K562 (cell line): ENCODE measurements around the gene FHIP1B.

Source experiments
- AFF4 ChIP-seq: sonication (generic); formaldehyde crosslinking; IDR thresholded peaks from 2 replicates; pipeline ENCODE4 v1.8.0; 2023; ENCODE audit warnings: mild to moderate bottlenecking, missing genetic modification reagents
- CTCF ChIP-seq, 3 experiments: IDR thresholded peaks in 2 of 3; conservative IDR thresholded peaks in 1 of 3; 2 replicates each; pipeline ENCODE4 v1.5.1; 2011 to 2012; ENCODE audit warnings: low read length in 3 of 3, mild to moderate bottlenecking in 3 of 3, control low read depth in 2 of 3, improper control_type of control experiment in 1 of 3, inconsistent platforms in 1 of 3, low read depth in 1 of 3, mixed read lengths in 1 of 3, moderate library complexity in 1 of 3; ENCODE audit not compliant: insufficient read depth in 2 of 3
- EHMT2 ChIP-seq: fragments of 450-650 bp; IDR thresholded peaks from 2 replicates; pipeline ENCODE4 v1.6.1; 2018; ENCODE audit warnings: antibody characterized with exemption
- EP300 ChIP-seq: IDR thresholded peaks from 2 replicates; pipeline ENCODE4 v1.6.1; 2012; ENCODE audit warnings: low read length, improper control_type of control experiment
- KDM1A ChIP-seq, 2 experiments: fragments of 450-650 bp; IDR thresholded peaks; 2 replicates each; pipeline ENCODE4 v1.6.1; 2016; ENCODE audit warnings: mild to moderate bottlenecking in 2 of 2
- MAFK ChIP-seq: IDR thresholded peaks from 2 replicates; pipeline ENCODE4 v1.6.1; 2011; ENCODE audit warnings: low read length, improper control_type of control experiment
- MTA1 ChIP-seq: fragments of 450-650 bp; IDR thresholded peaks from 2 replicates; pipeline ENCODE4 v1.6.1; 2017; ENCODE audit warnings: borderline replicate concordance
- NR2C2 ChIP-seq, 2 experiments: fragments of 200-800 bp in 1 of 2; sonication (Bioruptor generic) in 1 of 2; sonication (generic) in 1 of 2; formaldehyde crosslinking in 1 of 2; IDR thresholded peaks; 2 replicates each; pipeline versions ENCODE4 v1.6.1 to v1.8.0; 2016 to 2022; ENCODE audit warnings: mild to moderate bottlenecking in 1 of 2, missing compliant biosample characterization in 1 of 2, missing genetic modification characterization in 1 of 2, missing genetic modification reagents in 1 of 2
- POLR2B ChIP-seq: fragments of 450-650 bp; IDR thresholded peaks from 2 replicates; pipeline ENCODE4 v1.6.1; 2018; ENCODE audit warnings: low read depth; ENCODE audit not compliant: partially characterized antibody
- TAF1 ChIP-seq: IDR thresholded peaks from 2 replicates; pipeline ENCODE4 v1.6.1; 2011; ENCODE audit warnings: mild to moderate bottlenecking, low read length, moderate library complexity; ENCODE audit not compliant: insufficient read depth, control insufficient read depth, severe bottlenecking; ENCODE audit errors: extremely low read depth
- ZNF311 ChIP-seq: fragments of 250-450 bp; sonication (Bioruptor Pico); IDR thresholded peaks from 2 replicates; pipeline ENCODE4 v1.4.0; 2020; ENCODE audit warnings: mild to moderate bottlenecking, moderate library complexity

- no peak for TF ChIP-seq CTCF (IDR thresholded peaks at IDR 0.05 in 2 of 3, conservative IDR thresholded peaks at IDR 0.05 in 1 of 3; ENCODE audit: insufficient read depth in 2 of 3, low read depth in 1 of 3, low read length in 3 of 3)
- no peak for TF ChIP-seq MAFK
- TF ChIP-seq ZNF311, result no peak
- no peak for TF ChIP-seq AFF4 (CRISPR knock-in tag)
- no peak for TF ChIP-seq NR2C2 (CRISPR knock-in tag; IDR thresholded peaks at IDR 0.05)
- no peak for TF ChIP-seq NR2C2 (tag; IDR thresholded peaks at IDR 0.05)
- TF ChIP-seq MTA1, result no peak
- no peak for TF ChIP-seq EP300
- TF ChIP-seq EHMT2, result no peak
- no peak for TF ChIP-seq KDM1A (IDR thresholded peaks at IDR 0.05)
- no peak for TF ChIP-seq POLR2B
- TF ChIP-seq TAF1, result no peak
These were observed 27.8 kb downstream of the FHIP1B start for GRCh38 chr11:6206456-6207180.
